Cardiac fibroblast (primary cell): ENCODE data around the gene EZH2.

Source experiments
- DNase-seq, 2 donors: peaks; one replicate each; pipeline versions ENCODE4 v3.0.0 to v3.0.0-alpha.2; 2010; ENCODE audit warnings: low read depth in 2 of 2
- H3K4me3 ChIP-seq, 2 donors: replicated peaks in 1 of 2; 1 replicate in 1 of 2; 2 replicates in 1 of 2; pipeline ENCODE4 v1.5.1; 2011; ENCODE audit warnings: low read depth in 2 of 2, low read length in 2 of 2, mild to moderate bottlenecking in 2 of 2, moderate library complexity in 1 of 2
- TF ChIP-seq, protein P1 (sequence below): IDR thresholded peaks from one replicate; pipeline ENCODE4 v1.5.1; 2011; ENCODE audit warnings: low read depth, mild to moderate bottlenecking, low read length, inconsistent platforms

Gene EZH2

DNA sequence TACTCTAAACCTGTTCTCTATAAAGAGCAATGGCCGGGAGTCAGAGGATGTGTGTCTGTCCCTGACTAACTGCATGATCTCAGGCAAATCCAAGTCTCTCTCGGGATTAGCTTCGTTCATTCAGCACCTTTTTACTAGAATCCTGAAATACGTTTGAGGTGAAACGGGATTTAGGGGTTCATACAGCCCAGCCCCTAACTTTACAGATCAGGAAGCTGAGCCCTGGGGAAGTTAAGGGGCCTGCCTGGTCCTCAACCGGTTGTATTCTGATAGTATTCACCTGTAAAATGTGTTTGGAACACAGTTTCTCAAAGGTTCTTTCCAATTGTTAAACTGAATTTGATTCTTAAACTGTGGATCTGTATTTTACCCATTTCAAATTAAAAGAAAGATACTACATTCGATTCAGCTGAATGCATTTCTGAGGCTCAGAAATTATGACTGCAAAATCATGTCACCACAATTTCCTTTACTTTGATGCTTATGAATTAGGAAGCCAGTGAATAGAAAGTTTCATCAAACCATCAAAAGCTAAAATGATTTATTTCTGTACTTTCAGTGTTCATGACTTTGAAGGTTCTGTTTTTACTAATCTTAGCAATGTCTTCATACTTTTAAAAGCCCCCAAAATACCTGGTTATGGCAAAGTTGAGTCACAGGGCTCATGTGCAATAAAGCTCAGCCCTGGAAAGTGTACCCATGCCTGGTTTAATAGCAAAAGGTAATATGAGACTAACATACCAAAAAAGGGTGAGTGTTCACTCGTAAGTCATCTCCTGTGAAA is 28.9 kb upstream of the EZH2 start:
- TF ChIP-seq, protein P1, sequence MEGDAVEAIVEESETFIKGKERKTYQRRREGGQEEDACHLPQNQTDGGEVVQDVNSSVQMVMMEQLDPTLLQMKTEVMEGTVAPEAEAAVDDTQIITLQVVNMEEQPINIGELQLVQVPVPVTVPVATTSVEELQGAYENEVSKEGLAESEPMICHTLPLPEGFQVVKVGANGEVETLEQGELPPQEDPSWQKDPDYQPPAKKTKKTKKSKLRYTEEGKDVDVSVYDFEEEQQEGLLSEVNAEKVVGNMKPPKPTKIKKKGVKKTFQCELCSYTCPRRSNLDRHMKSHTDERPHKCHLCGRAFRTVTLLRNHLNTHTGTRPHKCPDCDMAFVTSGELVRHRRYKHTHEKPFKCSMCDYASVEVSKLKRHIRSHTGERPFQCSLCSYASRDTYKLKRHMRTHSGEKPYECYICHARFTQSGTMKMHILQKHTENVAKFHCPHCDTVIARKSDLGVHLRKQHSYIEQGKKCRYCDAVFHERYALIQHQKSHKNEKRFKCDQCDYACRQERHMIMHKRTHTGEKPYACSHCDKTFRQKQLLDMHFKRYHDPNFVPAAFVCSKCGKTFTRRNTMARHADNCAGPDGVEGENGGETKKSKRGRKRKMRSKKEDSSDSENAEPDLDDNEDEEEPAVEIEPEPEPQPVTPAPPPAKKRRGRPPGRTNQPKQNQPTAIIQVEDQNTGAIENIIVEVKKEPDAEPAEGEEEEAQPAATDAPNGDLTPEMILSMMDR = no peak
- DNase-seq = no peak
- H3K4me3 ChIP-seq = no peak overlapping the region

DNA sequence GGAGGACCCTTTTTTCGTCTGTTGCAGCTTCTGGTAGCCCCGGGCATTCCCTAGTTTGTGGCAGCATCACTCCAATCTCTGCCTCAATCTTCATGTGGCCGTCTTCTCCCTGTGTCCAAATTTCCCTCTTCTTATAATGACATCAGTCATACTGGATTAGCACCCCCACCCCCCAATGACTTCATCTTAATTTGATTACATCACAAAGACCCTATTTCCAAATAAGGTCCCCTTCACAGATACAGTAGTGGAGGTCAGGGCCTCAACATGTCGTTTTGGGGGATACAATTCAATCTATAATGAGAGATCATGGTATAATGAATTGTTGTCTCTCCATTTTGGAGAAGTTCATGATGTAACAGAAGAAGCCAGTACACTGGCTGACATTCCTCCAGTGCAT is 28.1 kb upstream of the EZH2 start:
- H3K4me3 ChIP-seq = no peak overlapping the region
- TF ChIP-seq, protein P1 = no peak
- DNase-seq = no peak

DNA sequence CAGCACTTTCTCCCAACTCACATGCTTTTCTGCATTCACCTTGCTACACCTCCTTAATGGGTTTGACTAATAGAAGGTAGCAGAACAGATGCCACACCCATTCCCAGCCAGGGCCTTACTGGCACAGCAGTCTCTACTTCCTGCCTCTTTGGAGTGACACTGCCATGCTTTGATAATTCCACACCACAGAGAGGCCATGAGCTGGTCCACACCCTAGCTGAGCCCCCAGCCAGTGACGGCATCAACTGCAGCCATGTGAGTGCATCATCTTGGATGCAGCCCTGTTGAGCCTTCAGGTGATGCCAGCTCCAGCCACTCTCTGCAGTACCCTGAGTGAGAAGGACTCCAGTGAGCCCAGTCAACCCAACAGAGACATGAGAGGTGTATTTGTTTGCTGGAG is 27.5 kb upstream of the EZH2 start:
- H3K4me3 ChIP-seq = no peak overlapping the region
- TF ChIP-seq, protein P1 = no peak
- no peak for DNase-seq

DNA sequence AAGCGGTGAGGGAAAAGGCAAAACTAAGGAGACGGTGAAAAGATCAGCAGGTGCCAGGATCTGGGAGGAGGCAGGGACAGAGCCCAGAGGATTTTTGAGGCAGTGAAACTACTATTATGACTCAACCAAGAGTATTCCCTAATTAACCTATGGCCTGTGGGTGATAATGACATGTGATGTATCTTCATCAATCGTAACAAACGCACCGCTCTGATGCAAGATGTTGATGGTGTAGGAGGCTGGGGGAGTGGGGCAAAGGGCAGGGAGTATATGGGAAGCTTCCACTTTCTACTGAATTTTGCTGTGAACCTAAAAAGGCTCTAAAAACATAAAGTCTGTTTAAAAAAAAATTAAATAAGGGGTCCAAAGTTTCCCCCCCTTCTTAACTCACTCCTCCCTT is 25.5 kb upstream of the EZH2 start:
- no peak for DNase-seq
- TF ChIP-seq, protein P1 = no peak
- no peak overlapping the region for H3K4me3 ChIP-seq

DNA sequence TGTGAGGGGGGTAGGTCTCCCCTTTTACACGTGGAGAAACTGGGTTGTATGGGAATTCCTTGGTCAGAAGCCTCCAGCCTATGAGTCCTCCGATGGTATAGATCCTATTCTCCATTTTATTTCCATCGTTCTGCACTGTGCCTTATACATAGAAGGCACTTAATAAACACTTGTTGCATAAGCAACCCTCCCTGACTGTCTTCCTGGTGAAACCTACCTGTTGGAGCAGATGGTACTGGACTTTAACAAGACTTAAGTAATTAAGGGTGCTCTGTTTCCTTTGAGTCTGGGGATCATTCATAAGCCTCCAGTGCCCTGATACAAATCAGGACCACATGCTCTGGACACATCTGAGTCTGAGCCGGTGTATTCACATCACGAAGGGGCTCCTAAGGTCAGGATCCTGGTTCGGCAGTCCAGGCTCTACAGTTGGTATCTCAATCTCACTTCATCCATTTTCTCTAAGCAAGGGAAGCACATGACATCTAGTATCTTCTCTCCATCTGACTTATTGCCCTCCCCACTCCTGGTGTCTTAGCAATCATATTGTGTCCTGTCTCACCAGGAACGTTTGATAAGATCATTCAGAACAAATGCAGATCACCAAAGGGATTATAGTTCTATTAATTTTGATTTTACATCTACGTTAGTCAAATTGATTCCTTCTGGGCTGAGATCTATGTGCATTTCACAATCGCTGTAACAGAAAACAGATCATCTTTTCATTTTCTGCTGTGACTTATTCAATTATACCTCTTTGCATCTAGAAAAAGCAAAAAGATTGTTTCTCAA is 22.8 kb upstream of the EZH2 start:
- no peak for DNase-seq
- TF ChIP-seq, protein P1 = no peak
- H3K4me3 ChIP-seq = no peak overlapping the region

DNA sequence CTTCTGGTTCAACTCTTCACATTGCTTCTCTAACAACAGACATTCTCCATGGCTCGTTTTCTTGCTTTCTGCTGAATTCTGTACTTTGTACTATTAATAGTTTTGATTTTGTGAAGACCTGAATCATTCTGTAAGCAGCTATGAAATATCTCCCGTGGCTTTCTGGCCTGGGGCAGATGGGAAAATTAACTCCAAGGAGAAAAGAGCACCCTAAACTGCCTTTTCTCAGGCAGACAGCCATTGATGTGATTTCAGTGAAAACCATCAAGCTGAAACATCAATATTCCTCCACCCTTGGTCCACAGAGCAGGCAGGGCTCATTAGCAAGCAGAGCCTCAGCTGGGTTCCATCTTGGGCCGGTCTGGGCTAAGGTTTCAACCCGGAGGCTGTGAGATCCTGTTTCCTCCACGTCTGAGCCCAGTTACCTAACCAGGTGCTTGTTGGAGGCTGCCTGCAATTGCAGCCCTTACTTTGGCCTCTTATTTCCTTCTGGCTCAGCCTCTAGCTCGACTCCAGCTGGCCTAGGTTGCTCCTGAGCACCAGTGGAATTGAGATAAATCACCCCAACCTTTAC is 21.1 kb upstream of the EZH2 start:
- TF ChIP-seq, protein P1 = no peak
- no peak overlapping the region for H3K4me3 ChIP-seq
- DNase-seq = no peak
